OCI-M1 (cell line): Measurements from ENCODE around the gene HDAC11.
"Not testable (repeated sequence)": the region's sequence is repeated elsewhere in the genome, so short reads cannot be mapped to it uniquely, and the experiment has no call there.

Experiments
- DNase-seq: peaks from one replicate; lab custom pipeline; 2025; lab: John Stamatoyannopoulos, UW

Gene HDAC11

GRCh38 chr3:13470894-13471574 lies 9.1 kb upstream of the HDAC11 start:
- DNase-seq: no peak

- no peak for DNase-seq
These were observed 7.8 kb upstream of the HDAC11 start for GRCh38 chr3:13472286-13472685.

GRCh38 chr3:13473020-13473419 lies 7.1 kb upstream of the HDAC11 start:
- DNase-seq: no peak

GRCh38 chr3:13474021-13474420 lies 6.1 kb upstream of the HDAC11 start:
- no peak for DNase-seq

- DNase-seq: no peak
These were observed 5.3 kb upstream of the HDAC11 start for GRCh38 chr3:13474776-13475303.

GRCh38 chr3:13475871-13476590 lies 4.1 kb upstream of the HDAC11 start:
- no peak for DNase-seq

- no peak for DNase-seq
These were observed 2.2 kb upstream of the HDAC11 start for GRCh38 chr3:13477943-13478342.

- no peak for DNase-seq
These were observed 849 bp upstream of the HDAC11 start for GRCh38 chr3:13479332-13479581.

- DNase-seq: no peak
These were observed 523 bp downstream of the HDAC11 start for GRCh38 chr3:13480340-13481318.

- no peak for DNase-seq
These were observed 2.1 kb downstream of the HDAC11 start for GRCh38 chr3:13482106-13482690.

GRCh38 chr3:13483286-13483685 lies 3.2 kb downstream of the HDAC11 start:
- DNase-seq: no peak

GRCh38 chr3:13483988-13484695 lies 4.0 kb downstream of the HDAC11 start:
- no peak for DNase-seq

GRCh38 chr3:13484851-13485590 lies 4.9 kb downstream of the HDAC11 start:
- peak; percentile 91 for DNase-seq

- not testable (repeated sequence) for DNase-seq
These were observed 5.8 kb downstream of the HDAC11 start for GRCh38 chr3:13485630-13486562.

- no peak for DNase-seq
These were observed 7.3 kb downstream of the HDAC11 start for GRCh38 chr3:13487403-13487802.

GRCh38 chr3:13491206-13491974 lies 11.3 kb downstream of the HDAC11 start:
- DNase-seq: no peak

- no peak for DNase-seq
These were observed 11.9 kb downstream of the HDAC11 start for GRCh38 chr3:13492048-13492447.

- no peak for DNase-seq
These were observed 13.1 kb downstream of the HDAC11 start for GRCh38 chr3:13492976-13493866.
